HL-60 (cell line): ENCODE data around the gene TMEM38A.
A peak's percentile ranks its signal among the peaks of the same experiment; 100 is the strongest.
"Not testable (repeated sequence)": the region's sequence is repeated elsewhere in the genome, so short reads cannot be mapped to it uniquely, and the experiment has no call there.

Source experiments
- DNase-seq, 2 experiments: peaks; one replicate each; pipeline ENCODE4 v3.0.0-alpha.2; 2010 to 2020; ENCODE audit warnings: low read depth in 1 of 2, low spot score in 1 of 2
- H3K27ac ChIP-seq: fragments of 250-450 bp; sonication (Bioruptor Pico); replicated peaks from 2 replicates; pipeline ENCODE4 v1.5.1; 2020; ENCODE audit warnings: mild to moderate bottlenecking, moderate library complexity
- H3K27me3 ChIP-seq: fragments of 250-450 bp; sonication (Bioruptor Pico); 2 replicates; pipeline ENCODE4 v1.5.1; 2021; ENCODE audit warnings: mild to moderate bottlenecking, moderate library complexity; ENCODE audit not compliant: insufficient read depth, poor library complexity, severe bottlenecking
- H3K4me3 ChIP-seq: replicated peaks from 2 replicates; pipeline ENCODE4 v1.5.1; 2011; ENCODE audit warnings: mild to moderate bottlenecking, control low read depth, low read length; ENCODE audit not compliant: insufficient read depth
- GABPA ChIP-seq: IDR thresholded peaks from 2 replicates; pipeline ENCODE4 v1.6.1; 2012; ENCODE audit warnings: low read depth
- POLR2AphosphoS5 ChIP-seq: IDR thresholded peaks from 2 replicates; pipeline ENCODE4 v1.6.1; 2012; ENCODE audit warnings: low read depth
- SPI1 ChIP-seq: IDR thresholded peaks from 2 replicates; pipeline ENCODE4 v1.6.1; 2012; ENCODE audit warnings: low read depth, mild to moderate bottlenecking, borderline replicate concordance
- TF ChIP-seq, protein P1 (sequence below): IDR thresholded peaks from one replicate; pipeline ENCODE4 v1.5.1; 2011; ENCODE audit warnings: low read length, control low read depth, inconsistent platforms; ENCODE audit not compliant: insufficient read depth
- TF ChIP-seq, protein P2 (sequence below): IDR thresholded peaks from 2 replicates; pipeline ENCODE4 v1.6.1; 2012; ENCODE audit warnings: low read depth; ENCODE audit not compliant: insufficient replicate concordance

Gene TMEM38A

GRCh38 chr19:16735650-16736266, 74.8 kb downstream of the TMEM38A start:
- not testable (repeated sequence) for H3K27ac ChIP-seq

DNA sequence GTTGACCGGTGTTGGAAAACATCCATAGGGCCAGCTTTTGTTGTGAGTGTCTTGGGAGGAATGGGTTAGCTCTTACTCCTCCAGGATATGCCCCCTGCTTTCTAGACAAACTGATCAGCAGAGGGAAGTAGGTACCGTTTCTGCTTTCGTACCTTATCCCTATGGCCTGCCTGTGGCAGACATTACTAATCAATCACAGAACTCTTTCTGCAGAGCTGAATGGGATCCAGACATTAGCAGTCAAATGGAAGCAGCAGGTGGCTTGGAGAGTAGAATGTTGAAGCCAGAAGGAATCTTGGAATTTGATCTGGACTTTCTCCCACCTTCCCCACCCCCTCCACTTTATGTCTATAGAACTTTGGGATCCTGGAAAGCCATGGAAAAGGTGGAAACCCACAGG, 75.8 kb downstream of the TMEM38A start:
- TF ChIP-seq GABPA (no peak), SPI1 (no peak), POLR2AphosphoS5 (no peak)
- TF ChIP-seq, protein P1, sequence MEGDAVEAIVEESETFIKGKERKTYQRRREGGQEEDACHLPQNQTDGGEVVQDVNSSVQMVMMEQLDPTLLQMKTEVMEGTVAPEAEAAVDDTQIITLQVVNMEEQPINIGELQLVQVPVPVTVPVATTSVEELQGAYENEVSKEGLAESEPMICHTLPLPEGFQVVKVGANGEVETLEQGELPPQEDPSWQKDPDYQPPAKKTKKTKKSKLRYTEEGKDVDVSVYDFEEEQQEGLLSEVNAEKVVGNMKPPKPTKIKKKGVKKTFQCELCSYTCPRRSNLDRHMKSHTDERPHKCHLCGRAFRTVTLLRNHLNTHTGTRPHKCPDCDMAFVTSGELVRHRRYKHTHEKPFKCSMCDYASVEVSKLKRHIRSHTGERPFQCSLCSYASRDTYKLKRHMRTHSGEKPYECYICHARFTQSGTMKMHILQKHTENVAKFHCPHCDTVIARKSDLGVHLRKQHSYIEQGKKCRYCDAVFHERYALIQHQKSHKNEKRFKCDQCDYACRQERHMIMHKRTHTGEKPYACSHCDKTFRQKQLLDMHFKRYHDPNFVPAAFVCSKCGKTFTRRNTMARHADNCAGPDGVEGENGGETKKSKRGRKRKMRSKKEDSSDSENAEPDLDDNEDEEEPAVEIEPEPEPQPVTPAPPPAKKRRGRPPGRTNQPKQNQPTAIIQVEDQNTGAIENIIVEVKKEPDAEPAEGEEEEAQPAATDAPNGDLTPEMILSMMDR: no peak
- TF ChIP-seq, protein P2, sequence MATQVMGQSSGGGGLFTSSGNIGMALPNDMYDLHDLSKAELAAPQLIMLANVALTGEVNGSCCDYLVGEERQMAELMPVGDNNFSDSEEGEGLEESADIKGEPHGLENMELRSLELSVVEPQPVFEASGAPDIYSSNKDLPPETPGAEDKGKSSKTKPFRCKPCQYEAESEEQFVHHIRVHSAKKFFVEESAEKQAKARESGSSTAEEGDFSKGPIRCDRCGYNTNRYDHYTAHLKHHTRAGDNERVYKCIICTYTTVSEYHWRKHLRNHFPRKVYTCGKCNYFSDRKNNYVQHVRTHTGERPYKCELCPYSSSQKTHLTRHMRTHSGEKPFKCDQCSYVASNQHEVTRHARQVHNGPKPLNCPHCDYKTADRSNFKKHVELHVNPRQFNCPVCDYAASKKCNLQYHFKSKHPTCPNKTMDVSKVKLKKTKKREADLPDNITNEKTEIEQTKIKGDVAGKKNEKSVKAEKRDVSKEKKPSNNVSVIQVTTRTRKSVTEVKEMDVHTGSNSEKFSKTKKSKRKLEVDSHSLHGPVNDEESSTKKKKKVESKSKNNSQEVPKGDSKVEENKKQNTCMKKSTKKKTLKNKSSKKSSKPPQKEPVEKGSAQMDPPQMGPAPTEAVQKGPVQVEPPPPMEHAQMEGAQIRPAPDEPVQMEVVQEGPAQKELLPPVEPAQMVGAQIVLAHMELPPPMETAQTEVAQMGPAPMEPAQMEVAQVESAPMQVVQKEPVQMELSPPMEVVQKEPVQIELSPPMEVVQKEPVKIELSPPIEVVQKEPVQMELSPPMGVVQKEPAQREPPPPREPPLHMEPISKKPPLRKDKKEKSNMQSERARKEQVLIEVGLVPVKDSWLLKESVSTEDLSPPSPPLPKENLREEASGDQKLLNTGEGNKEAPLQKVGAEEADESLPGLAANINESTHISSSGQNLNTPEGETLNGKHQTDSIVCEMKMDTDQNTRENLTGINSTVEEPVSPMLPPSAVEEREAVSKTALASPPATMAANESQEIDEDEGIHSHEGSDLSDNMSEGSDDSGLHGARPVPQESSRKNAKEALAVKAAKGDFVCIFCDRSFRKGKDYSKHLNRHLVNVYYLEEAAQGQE: no peak
- no peak for DNase-seq
- H3K27me3 ChIP-seq: no peaks in the 10 kb centered on the region
- H3K4me3 ChIP-seq: no peak overlapping the region
- H3K27ac ChIP-seq: no peak overlapping the region

More at GRCh38 chr19:16735650-16736266, 74.8 kb downstream of the TMEM38A start:
- H3K4me3 ChIP-seq, DNase-seq, H3K27me3 ChIP-seq: not testable (repeated sequence)

DNA sequence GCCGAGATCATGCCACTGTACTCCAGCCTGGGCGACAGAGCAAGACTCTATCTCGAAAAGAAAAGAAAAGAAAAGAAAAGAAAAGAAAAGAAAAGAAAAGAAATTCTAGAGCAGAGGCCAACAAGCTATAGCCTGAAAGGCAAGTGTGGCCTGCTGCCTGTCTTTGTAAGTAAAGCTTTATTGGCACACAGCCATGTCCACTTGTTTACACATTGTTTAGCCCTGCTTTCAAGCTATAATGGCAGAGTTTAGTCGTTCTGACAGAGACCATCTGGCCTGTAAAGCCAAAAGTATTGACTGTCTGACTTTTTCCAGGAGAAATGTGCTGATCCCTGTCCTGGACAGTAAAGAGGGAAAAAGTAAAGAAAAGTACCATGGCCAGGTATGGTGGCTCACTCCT, 77.0 kb downstream of the TMEM38A start:
- no peak overlapping the region for H3K4me3 ChIP-seq
- TF ChIP-seq, protein P2: no peak
- TF ChIP-seq SPI1 (no peak), GABPA (no peak), POLR2AphosphoS5 (no peak)
- TF ChIP-seq, protein P1: no peak
- no peak for DNase-seq
- no peaks in the 10 kb centered on the region for H3K27me3 ChIP-seq
- H3K27ac ChIP-seq: no peak overlapping the region

DNA sequence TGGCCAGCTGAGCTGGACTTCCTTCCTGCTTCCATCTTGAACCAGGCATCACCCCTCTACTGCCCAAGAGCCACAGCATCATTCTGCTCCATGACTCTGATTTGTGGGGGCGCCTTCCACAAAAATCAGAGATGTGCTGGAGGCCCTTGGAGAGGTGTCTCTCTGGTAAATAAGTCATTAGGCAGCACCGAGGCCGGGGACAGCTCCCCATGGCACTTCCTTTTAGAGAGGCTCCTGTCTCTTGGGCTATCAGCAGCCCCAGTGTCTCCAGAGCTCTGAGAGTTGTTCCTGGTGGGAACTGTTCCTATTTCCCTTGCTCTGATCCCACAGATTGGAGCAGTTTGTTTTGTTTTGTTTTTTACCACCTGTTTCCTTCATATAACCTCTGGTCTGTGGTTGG, 78.6 kb downstream of the TMEM38A start:
- TF ChIP-seq GABPA (no peak), SPI1 (peak; percentile 17; the same call in 1 of the 2 replicates), POLR2AphosphoS5 (no peak)
- TF ChIP-seq, protein P2: peak; percentile 92
- TF ChIP-seq, protein P1: no peak
- Histone ChIP-seq H3K4me3 (no peak overlapping the region), H3K27me3 (no peaks in the 10 kb centered on the region), H3K27ac (no peak overlapping the region)
- DNase-seq: no peak
